H9 (cell line): ENCODE data around the gene MOCS3. TPM values are rescaled to one million over a fixed set of nuclear protein-coding genes. Genes with fewer than 3 reads are reported as not detected.

ENCODE experiments used
- DNase-seq: peaks from one replicate; pipeline ENCODE4 v3.0.0-alpha.2; 2017
- H2AFZ ChIP-seq: one replicate; pipeline ENCODE4 v1.6.1; 2013; ENCODE audit warnings: mild to moderate bottlenecking, low read length, control low read depth, moderate library complexity
- H2AK5ac ChIP-seq: 2 replicates; pipeline ENCODE4 v1.6.1; 2013; ENCODE audit warnings: low read length, control low read depth, mixed read lengths; ENCODE audit not compliant: insufficient read length
- H2BK120ac ChIP-seq: one replicate; pipeline ENCODE4 v1.6.1; 2013; ENCODE audit warnings: low read depth, mild to moderate bottlenecking, low read length, control low read depth, inconsistent platforms; ENCODE audit not compliant: poor library complexity, severe bottlenecking
- H2BK12ac ChIP-seq: 2 replicates; pipeline ENCODE4 v1.6.1; 2013; ENCODE audit warnings: low read length, control low read depth, mixed read lengths, low read depth; ENCODE audit not compliant: insufficient read length
- H2BK15ac ChIP-seq: 2 replicates; pipeline ENCODE4 v1.6.1; 2013; ENCODE audit warnings: low read depth, low read length, control low read depth
- H2BK20ac ChIP-seq: one replicate; pipeline ENCODE4 v1.6.1; 2013; ENCODE audit warnings: low read depth, mild to moderate bottlenecking, low read length, control low read depth, inconsistent platforms; ENCODE audit not compliant: poor library complexity, severe bottlenecking
- H2BK5ac ChIP-seq: 2 replicates; pipeline ENCODE4 v1.6.1; 2013; ENCODE audit warnings: low read length, control low read depth, mixed read lengths; ENCODE audit not compliant: insufficient read length
- H3K14ac ChIP-seq: 2 replicates; pipeline ENCODE4 v1.6.1; 2013; ENCODE audit warnings: low read length, control low read depth; ENCODE audit not compliant: insufficient read depth
- H3K18ac ChIP-seq: 2 replicates; pipeline ENCODE4 v1.6.1; 2013; ENCODE audit warnings: low read depth, mild to moderate bottlenecking, mixed read lengths, low read length, control low read depth; ENCODE audit not compliant: insufficient read length
- H3K23ac ChIP-seq: 2 replicates; pipeline ENCODE4 v1.6.1; 2013; ENCODE audit warnings: low read length, control low read depth, mixed read lengths, low read depth; ENCODE audit not compliant: insufficient read length
- H3K23me2 ChIP-seq: 2 replicates; pipeline ENCODE4 v1.6.1; 2013; ENCODE audit warnings: low read depth, mild to moderate bottlenecking, mixed read lengths, low read length, control low read depth; ENCODE audit not compliant: insufficient read length, poor library complexity, severe bottlenecking
- H3K27ac ChIP-seq: 2 replicates; pipeline ENCODE4 v1.5.1; 2013; ENCODE audit warnings: low read length, control low read depth, mixed read lengths, low read depth; ENCODE audit not compliant: insufficient read length
- H3K27me3 ChIP-seq: 2 replicates; pipeline ENCODE4 v1.6.1; 2013; ENCODE audit warnings: low read length, control low read depth, inconsistent platforms; ENCODE audit not compliant: insufficient read depth
- H3K4ac ChIP-seq: 2 replicates; pipeline ENCODE4 v1.6.1; 2013; ENCODE audit warnings: low read depth, mild to moderate bottlenecking, control low read depth, inconsistent platforms, low read length, moderate library complexity
- H3K4me1 ChIP-seq: 2 replicates; pipeline ENCODE4 v1.6.1; 2013; ENCODE audit warnings: low read length, control low read depth, inconsistent platforms; ENCODE audit not compliant: insufficient read depth
- H3K4me2 ChIP-seq: 2 replicates; pipeline ENCODE4 v1.6.1; 2013; ENCODE audit warnings: low read length, control low read depth, mixed read lengths; ENCODE audit not compliant: insufficient read length, insufficient read depth
- H3K56ac ChIP-seq: 2 replicates; pipeline ENCODE4 v1.6.1; 2013; ENCODE audit warnings: low read depth, mild to moderate bottlenecking, mixed read lengths, low read length, control low read depth; ENCODE audit not compliant: insufficient read length
- H3K79me1 ChIP-seq: 2 replicates; pipeline ENCODE4 v1.6.1; 2013; ENCODE audit warnings: low read depth, mild to moderate bottlenecking, moderate library complexity, low read length, control low read depth, inconsistent platforms; ENCODE audit not compliant: insufficient read depth, poor library complexity, severe bottlenecking
- H3K79me2 ChIP-seq: 2 replicates; pipeline ENCODE4 v1.6.1; 2013; ENCODE audit warnings: low read length, control low read depth, inconsistent platforms; ENCODE audit not compliant: insufficient read depth
- H3K9ac ChIP-seq: 2 replicates; pipeline ENCODE4 v1.6.1; 2013; ENCODE audit warnings: low read length, control low read depth, mixed read lengths; ENCODE audit not compliant: insufficient read length; ENCODE audit errors: extremely low read depth
- H3K9me3 ChIP-seq: one replicate; pipeline ENCODE4 v1.6.1; 2013; ENCODE audit warnings: low read depth, low read length, inconsistent platforms; ENCODE audit not compliant: control insufficient read depth
- H3T11ph ChIP-seq: one replicate; pipeline ENCODE4 v1.6.1; 2013; ENCODE audit warnings: mild to moderate bottlenecking, low read length, control low read depth, inconsistent platforms
- H4K20me1 ChIP-seq: one replicate; pipeline ENCODE4 v1.6.1; 2013; ENCODE audit not compliant: control insufficient read depth, insufficient read length, insufficient read depth
- H4K5ac ChIP-seq: 2 replicates; pipeline ENCODE4 v1.6.1; 2013; ENCODE audit warnings: low read depth, mild to moderate bottlenecking, mixed read lengths, low read length, control low read depth; ENCODE audit not compliant: insufficient read length
- H4K8ac ChIP-seq: replicated peaks from 2 replicates; pipeline ENCODE4 v1.6.1; 2013; ENCODE audit warnings: low read length, control low read depth, mixed read lengths, low read depth; ENCODE audit not compliant: insufficient read length
- H4K91ac ChIP-seq: 2 replicates; pipeline ENCODE4 v1.6.1; 2013; ENCODE audit warnings: low read depth, mild to moderate bottlenecking, moderate library complexity, mixed read lengths, low read length, control low read depth; ENCODE audit not compliant: insufficient read length
- H3K27ac Mint-ChIP-seq, 3 experiments: 2 replicates in 2 of 3; 3 replicates in 1 of 3; pipeline ENCODE4 v1.8.0; 2020 to 2021; ENCODE audit warnings: mixed read lengths in 3 of 3, mild to moderate bottlenecking in 1 of 3, moderate library complexity in 1 of 3
- H3K27me3 Mint-ChIP-seq: 2 replicates; pipeline ENCODE4 v1.8.0; 2021; ENCODE audit warnings: low read depth, mild to moderate bottlenecking, moderate library complexity, mixed read lengths
- H3K36me3 Mint-ChIP-seq, 3 experiments: 2 replicates in 2 of 3; 3 replicates in 1 of 3; pipeline ENCODE4 v1.8.0; 2020 to 2021; ENCODE audit warnings: low read depth in 3 of 3, mixed read lengths in 3 of 3; ENCODE audit not compliant: insufficient read depth in 1 of 3
- H3K4me1 Mint-ChIP-seq, 2 experiments: 2 replicates each; pipeline ENCODE4 v1.8.0; 2020; ENCODE audit warnings: mixed read lengths in 2 of 2
- H3K4me3 Mint-ChIP-seq, 2 experiments: 2 replicates in 1 of 2; 3 replicates in 1 of 2; pipeline ENCODE4 v1.8.0; 2020 to 2021; ENCODE audit warnings: mild to moderate bottlenecking in 2 of 2, mixed read lengths in 2 of 2, moderate library complexity in 1 of 2
- H3K9me3 Mint-ChIP-seq, 2 experiments: 2 replicates in 1 of 2; 3 replicates in 1 of 2; pipeline ENCODE4 v1.8.0; 2020; ENCODE audit warnings: mild to moderate bottlenecking in 2 of 2, mixed read lengths in 2 of 2, moderate library complexity in 1 of 2
- CTCF ChIP-seq: fragments of 200-600 bp; sonication (generic); conservative IDR thresholded peaks from 3 replicates; pipeline ENCODE4 v1.8.0; 2021; ENCODE audit warnings: antibody characterized with exemption, mild to moderate bottlenecking
- WGBS: extraction: QIAGEN DNeasy Blood & Tissue Kit; methylation state at CpG from one replicate; pipeline ENCODE4 v1.1.7; 2013; ENCODE audit warnings: missing lambda C conversion rate, low lambda C conversion rate, mixed read lengths; ENCODE audit not compliant: insufficient read length; ENCODE audit errors: extremely low coverage; 5-methylcytosine and 5-hydroxymethylcytosine counted together
- total RNA-seq: library from RNA; stranded (reverse); gene quantifications from 2 replicates; pipeline ENCODE4 v1.2.1, GENCODE V29; 2021

MOCS3 gene
- total RNA-seq, 1 experiment from 2014 or later = 9.0 TPM

GRCh38 chr20:50916934-50917333 is 41.7 kb upstream of the MOCS3 start:
- Histone ChIP-seq H4K20me1 (no peaks in the 10 kb centered on the region), H3K27ac (no peak overlapping the region), H3K14ac (no peak overlapping the region), H2BK20ac (no peak overlapping the region), H2AK5ac (no peak overlapping the region), H3K4me2 (no peak overlapping the region), H3K9ac (no peak overlapping the region), H4K5ac (no peak overlapping the region), H2BK5ac (no peak overlapping the region), H3K9me3 (no peaks in the 10 kb centered on the region), H3T11ph (no peak overlapping the region), H3K56ac (no peak overlapping the region), H2BK15ac (no peak overlapping the region), H3K27me3 (no peaks in the 10 kb centered on the region), H4K8ac (no peak overlapping the region), H3K18ac (no peak overlapping the region), H3K23ac (no peak overlapping the region), H2AFZ (no peak overlapping the region), H4K91ac (no peak overlapping the region), H3K79me2 (peaks cover 82% of the 10 kb centered on the region), H2BK120ac (no peak overlapping the region), H3K4me1 (peaks cover 5% of the 10 kb centered on the region; the same call in 1 of the 2 replicates), H3K23me2 (no peaks in the 10 kb centered on the region), H2BK12ac (no peak overlapping the region), H3K4ac (no peak overlapping the region), H3K79me1 (no peaks in the 10 kb centered on the region)
- peak overlapping the region in 2 of 3 experiments; percentile 64 to 71; a peak in 4 of 7 replicates for H3K27ac Mint-ChIP-seq
- H3K27me3 Mint-ChIP-seq = no peaks in the 10 kb centered on the region
- no peak for TF ChIP-seq CTCF
- peaks cover 11 to 61% (median 53%) of the 10 kb centered on the region in 3 experiments; a peak in 6 of 7 replicates for H3K36me3 Mint-ChIP-seq
- WGBS = no CpG with 5 or more reads among the region's 3 CpGs
- DNase-seq = no peak
- H3K4me3 Mint-ChIP-seq = no peak overlapping the region
- peaks cover 55 to 69% of the 10 kb centered on the region in 2 experiments for H3K4me1 Mint-ChIP-seq
- H3K9me3 Mint-ChIP-seq = no peaks in the 10 kb centered on the region
